Testis (tissue), 3 donors: ENCODE measurements around the gene GNLY. TPM values are rescaled to one million over a fixed set of nuclear protein-coding genes. Genes with fewer than 3 reads are reported as not detected.

ENCODE experiments used
- DNase-seq: peaks from one replicate; pipeline ENCODE4 v3.0.0-alpha.2; 2019
- H3K27ac ChIP-seq, 2 donors: fragments of 200-600 bp; sonication (generic); one replicate each; pipeline ENCODE4 v1.5.1; 2019
- H3K27me3 ChIP-seq: fragments of 200-600 bp; sonication (generic); one replicate; pipeline ENCODE4 v1.5.1; 2019
- H3K36me3 ChIP-seq: fragments of 200-600 bp; sonication (generic); one replicate; pipeline ENCODE4 v1.5.1; 2017; ENCODE audit warnings: low read depth; ENCODE audit errors: missing control alignments
- H3K4me1 ChIP-seq: fragments of 200-600 bp; sonication (generic); one replicate; pipeline ENCODE4 v1.5.1; 2019
- H3K4me3 ChIP-seq, 2 donors: fragments of 200-600 bp; sonication (generic); one replicate each; pipeline ENCODE4 v1.5.1; 2017 to 2019
- H3K9me3 ChIP-seq: fragments of 200-600 bp; sonication (generic); one replicate; pipeline ENCODE4 v1.5.1; 2017
- CTCF ChIP-seq, 3 experiments: fragments of 450-650 bp in 2 of 3; fragments of 200-600 bp in 1 of 3; sonication (generic) in 1 of 3; IDR thresholded peaks; one replicate each; pipeline ENCODE4 v1.5.1; 2016 to 2019; ENCODE audit warnings: antibody characterized with exemption in 3 of 3, mild to moderate bottlenecking in 2 of 3, moderate library complexity in 1 of 3
- POLR2A ChIP-seq: fragments of 450-650 bp; IDR thresholded peaks from one replicate; pipeline ENCODE4 v1.6.1; 2017; ENCODE audit warnings: antibody characterized with exemption, mild to moderate bottlenecking, moderate library complexity
- WGBS, 2 donors: methylation state at CpG; one replicate each; pipeline ENCODE4 v1.1.5; 2018; 5-methylcytosine and 5-hydroxymethylcytosine counted together
- intact Hi-C: fragments of 100-400 bp; cut with DNase I; formaldehyde crosslinking; loops from one replicate; pipeline ENCODE4 v1.15.1; 2023; ENCODE audit warnings: low total_unique reads
- polyA plus RNA-seq: library from polyadenylated mRNA; stranded (reverse); fragments of 350-450 nt; fragmentation: Illumina TruSeq; extraction: RNeasy Lipid Tissue Mini Kit (QIAGEN cat#74804); gene quantifications from one replicate; pipeline ENCODE4 v1.2.3, GENCODE V29; 2014; ENCODE audit warnings: low read depth, low replicate concordance; ENCODE audit not compliant: insufficient read depth
- total RNA-seq, 2 donors: library from RNA; depleted of rRNA; stranded (reverse); fragments of >200 nt; gene quantifications; one replicate each; pipeline ENCODE4 v1.2.3, GENCODE V29; 2016

The GNLY gene
- total and polyA plus RNA-seq, 3 donors from 2014 or later = 0.43 to 2.6 (median 2.2) TPM

GRCh38 chr2:85736456-85737355, 42.5 kb downstream of the GNLY start:
- H3K4me1 ChIP-seq = peaks cover 5% of the 10 kb centered on the region
- 92 to 93% methylated on average over 5 to 7 of the region's 7 CpGs for WGBS, 2 donors
- no peak overlapping the region for H3K4me3 ChIP-seq
- TF ChIP-seq CTCF (IDR thresholded peaks at IDR 0.05) (no peak), POLR2A (no peak)
- H3K36me3 ChIP-seq = no peaks in the 10 kb centered on the region
- no peak for DNase-seq
- H3K9me3 ChIP-seq = no peaks in the 10 kb centered on the region
- H3K27ac ChIP-seq = no peak overlapping the region
- intact Hi-C loops = loop anchor here (5.0 kb wide), 1 partner anchor 56 kb away; no protein-coding TSS in a partner anchor
- no peaks in the 10 kb centered on the region for H3K27me3 ChIP-seq

GRCh38 chr2:85737481-85737880, 43.3 kb downstream of the GNLY start:
- Histone ChIP-seq H3K27me3 (no peaks in the 10 kb centered on the region), H3K36me3 (no peaks in the 10 kb centered on the region), H3K4me1 (peaks cover 11% of the 10 kb centered on the region), H3K9me3 (no peaks in the 10 kb centered on the region), H3K27ac (peak overlapping the region in 1 of 2 donors; percentile 7), H3K4me3 (no peak overlapping the region)
- TF ChIP-seq CTCF (IDR thresholded peaks at IDR 0.05) (no peak), POLR2A (no peak)
- 62 to 73% methylated on average over 4 of the region's 4 CpGs for WGBS, 2 donors
- intact Hi-C loops = loop anchor here (5.0 kb wide), 1 partner anchor 55 kb away; no protein-coding TSS in a partner anchor
- DNase-seq = peak; percentile 54

- Histone ChIP-seq H3K27me3 (no peaks in the 10 kb centered on the region), H3K9me3 (no peaks in the 10 kb centered on the region), H3K4me1 (peaks cover 16% of the 10 kb centered on the region), H3K36me3 (no peaks in the 10 kb centered on the region), H3K4me3 (no peak overlapping the region), H3K27ac (peak overlapping the region in 1 of 2 donors; percentile 7)
- intact Hi-C loops = loop anchor here (5.0 kb wide), 1 partner anchor 54 kb away; no protein-coding TSS in a partner anchor
- no peak for DNase-seq
- WGBS, 2 donors = 76 to 78% methylated on average over 4 of the region's 4 CpGs
- TF ChIP-seq POLR2A (no peak), CTCF (IDR thresholded peaks at IDR 0.05) (no peak)
These were observed 43.8 kb downstream of the GNLY start for GRCh38 chr2:85737961-85738360.

GRCh38 chr2:85740193-85740592, 46.0 kb downstream of the GNLY start:
- TF ChIP-seq CTCF (IDR thresholded peaks at IDR 0.05) (no peak), POLR2A (no peak)
- H3K9me3 ChIP-seq = no peaks in the 10 kb centered on the region
- no peak for DNase-seq
- no peak overlapping the region for H3K27ac ChIP-seq
- H3K4me3 ChIP-seq = no peak overlapping the region
- intact Hi-C loops = no loop called here
- no peaks in the 10 kb centered on the region for H3K36me3 ChIP-seq
- 81 to 82% methylated on average over 4 of the region's 4 CpGs for WGBS, 2 donors
- peaks cover 38% of the 10 kb centered on the region for H3K4me1 ChIP-seq
- no peaks in the 10 kb centered on the region for H3K27me3 ChIP-seq
